CD4-positive, alpha-beta T cell treated with Interleukin-6 at 100 ng/mL for 8 hours (primary cell): Measurements from ENCODE around the gene C6orf141.
"Not testable (repeated sequence)": the region's sequence is repeated elsewhere in the genome, so short reads cannot be mapped to it uniquely, and the experiment has no call there.

Experiments
- DNase-seq: peaks from one replicate; pipeline ENCODE4 v3.0.0-alpha.2; 2020; ENCODE audit warnings: mixed read lengths, low spot score

C6orf141 gene

DNA sequence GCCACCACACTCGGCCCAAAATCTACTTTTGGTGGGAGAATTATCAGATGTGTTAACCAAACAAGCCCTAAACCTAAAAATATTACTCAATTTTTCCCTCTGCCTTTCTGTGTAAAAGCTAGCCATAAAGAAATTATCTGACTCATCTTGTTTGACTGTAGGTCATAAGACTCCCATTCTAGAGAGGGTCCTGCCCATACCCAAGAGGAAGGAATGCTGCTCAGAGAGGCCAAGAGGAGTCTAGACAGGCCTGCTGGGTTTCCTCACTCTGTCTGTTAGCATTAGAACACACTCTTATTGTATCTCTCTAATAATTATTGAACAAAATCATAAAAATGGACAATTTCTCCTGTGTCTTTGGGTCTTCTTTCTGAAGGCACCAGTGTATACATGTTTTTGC lies 26.1 kb downstream of the C6orf141 start:
- no peak for DNase-seq

DNA sequence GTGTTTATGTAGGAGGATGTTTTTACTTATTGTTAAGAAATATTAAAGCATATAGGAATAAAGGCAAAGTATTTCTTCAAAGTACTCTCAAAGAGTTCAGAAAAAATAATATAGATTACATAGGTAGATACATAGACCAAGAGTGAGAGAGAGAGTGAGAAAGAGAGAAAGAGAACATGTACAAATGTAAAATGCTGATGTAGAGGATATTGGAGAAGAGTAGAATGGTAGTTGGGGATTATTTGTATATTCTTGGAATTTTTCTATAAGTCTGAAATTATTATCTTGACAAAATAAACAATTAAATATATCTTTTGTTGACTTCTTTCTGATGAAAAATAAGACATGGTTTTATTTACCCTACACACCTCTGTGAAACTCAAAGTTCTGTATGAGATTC lies 29.2 kb downstream of the C6orf141 start:
- no peak for DNase-seq

DNA sequence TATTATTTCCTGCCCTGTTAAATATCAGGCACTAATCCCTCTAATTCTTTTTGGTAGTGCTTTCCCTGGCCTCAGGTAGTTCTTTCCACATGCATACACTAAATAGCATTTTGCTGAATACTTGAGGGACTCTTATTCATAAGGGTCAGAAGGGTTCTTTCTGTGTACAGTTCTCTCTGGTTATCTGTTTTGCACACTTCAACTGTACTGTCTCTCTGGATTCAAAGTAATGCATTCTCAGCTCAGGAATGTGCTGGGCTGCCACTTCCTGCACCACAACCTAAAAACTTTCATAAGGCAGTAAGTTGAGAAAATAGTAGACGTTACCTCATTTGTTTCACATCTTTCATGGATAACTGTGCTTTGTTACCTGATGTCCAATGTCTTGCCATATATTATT lies 32.1 kb downstream of the C6orf141 start:
- no peak for DNase-seq

DNA sequence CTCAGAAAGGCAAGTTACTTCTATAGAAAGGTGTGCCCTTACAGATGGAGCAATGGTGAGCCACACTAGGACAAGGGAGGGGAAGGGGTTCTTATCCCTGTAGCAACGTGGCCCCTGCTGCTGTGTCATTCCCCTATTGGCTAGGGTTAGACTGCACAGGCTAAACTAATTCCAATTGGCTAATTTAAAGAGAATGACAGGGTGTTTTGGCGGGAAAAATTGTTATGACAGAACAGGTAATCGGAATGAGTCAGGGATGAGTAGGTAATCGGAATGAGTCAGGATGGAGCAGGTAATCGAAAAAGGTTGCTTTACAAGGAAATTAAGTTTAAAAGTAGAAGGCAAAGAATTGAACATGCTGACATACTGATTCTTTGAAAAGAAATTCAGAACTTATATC lies 36.8 kb downstream of the C6orf141 start:
- DNase-seq = not testable (repeated sequence)
